IMR-90 (cell line): ENCODE measurements around the gene MYH9. TPM values are rescaled to one million over a fixed set of nuclear protein-coding genes. Genes with fewer than 3 reads are reported as not detected.

ENCODE experiments used
- ATAC-seq: fragments of 200-7000 bp; cut with Tn5 transposase; 2 replicates; pipeline ENCODE4 v1.9.1; 2020; ENCODE audit warnings: low read depth, mild to moderate bottlenecking, moderate library complexity
- BruUV-seq: library from RNA; stranded (reverse); fragments of 400-500 nt; replicated peaks from 2 replicates; lab custom pipeline; 2021; lab: Mats Ljungman, UMichigan
- CTCF ChIA-PET: fragments of 300-600 bp; formaldehyde crosslinking; extraction: SDS; loops from one replicate; lab custom pipeline; 2021; ENCODE audit warnings: antibody characterized with exemption; lab: Yijun Ruan, JAX
- POLR2A ChIA-PET: fragments of 300-600 bp; sonication (Branson Sonifier 250); formaldehyde crosslinking; loops from one replicate; lab custom pipeline; 2022; ENCODE audit warnings: antibody characterized with exemption; ENCODE audit not compliant: unreplicated experiment; lab: Charles Lee
- DNase-seq: peaks from one replicate; pipeline ENCODE4 v3.0.0; 2013
- H2AFZ ChIP-seq: replicated peaks from 2 replicates; pipeline ENCODE3; 2013; ENCODE audit warnings: low read length, mild to moderate bottlenecking; ENCODE audit not compliant: poor library complexity
- H2AK5ac ChIP-seq: 2 replicates; pipeline ENCODE4 v1.6.1; 2013; ENCODE audit warnings: low read depth, low read length, inconsistent platforms
- H2AK9ac ChIP-seq: replicated peaks from 2 replicates; pipeline ENCODE3; 2013; ENCODE audit warnings: mild to moderate bottlenecking, low read depth, low read length, moderate library complexity; ENCODE audit not compliant: poor library complexity
- H2BK120ac ChIP-seq: 2 replicates; pipeline ENCODE4 v1.6.1; 2013; ENCODE audit warnings: low read depth, low read length, inconsistent platforms
- H2BK15ac ChIP-seq: 3 replicates; pipeline ENCODE4 v1.6.1; 2013; ENCODE audit warnings: low read depth, low read length, inconsistent platforms
- H2BK20ac ChIP-seq: 2 replicates; pipeline ENCODE4 v1.6.1; 2013; ENCODE audit warnings: low read depth, mild to moderate bottlenecking, inconsistent platforms, low read length, moderate library complexity
- H2BK5ac ChIP-seq: 2 replicates; pipeline ENCODE4 v1.6.1; 2013; ENCODE audit warnings: mild to moderate bottlenecking, low read depth, low read length, inconsistent platforms; ENCODE audit not compliant: poor library complexity, severe bottlenecking
- H3K14ac ChIP-seq: replicated peaks from 2 replicates; pipeline ENCODE4 v1.6.1; 2013; ENCODE audit warnings: low read depth, low read length, inconsistent platforms
- H3K18ac ChIP-seq: 2 replicates; pipeline ENCODE4 v1.6.1; 2013; ENCODE audit warnings: low read depth, low read length, control low read depth
- H3K23ac ChIP-seq: 2 replicates; pipeline ENCODE4 v1.6.1; 2013; ENCODE audit warnings: low read depth, low read length, inconsistent platforms
- H3K27ac ChIP-seq: 2 replicates; pipeline ENCODE4 v1.5.1; 2013; ENCODE audit warnings: mild to moderate bottlenecking, control low read depth, low read length; ENCODE audit not compliant: insufficient read depth
- H3K27me3 ChIP-seq: 2 replicates; pipeline ENCODE4 v1.6.1; 2013; ENCODE audit warnings: low read length; ENCODE audit not compliant: control insufficient read depth, insufficient read depth
- H3K36me3 ChIP-seq: 2 replicates; pipeline ENCODE4 v1.6.1; 2013; ENCODE audit warnings: low read length, mixed read lengths; ENCODE audit not compliant: control insufficient read depth, insufficient read depth
- H3K4ac ChIP-seq: 2 replicates; pipeline ENCODE4 v1.6.1; 2013; ENCODE audit warnings: low read depth, low read length, inconsistent platforms
- H3K4me1 ChIP-seq: 2 replicates; pipeline ENCODE4 v1.6.1; 2013; ENCODE audit warnings: low read length, mixed read lengths; ENCODE audit not compliant: control insufficient read depth, insufficient read depth
- H3K4me2 ChIP-seq: 2 replicates; pipeline ENCODE4 v1.6.1; 2013; ENCODE audit warnings: low read depth, mild to moderate bottlenecking, control low read depth, low read length, moderate library complexity
- H3K4me3 ChIP-seq: 2 replicates; pipeline ENCODE4 v1.5.1; 2013; ENCODE audit warnings: low read depth, mild to moderate bottlenecking, control low read depth, low read length, moderate library complexity; ENCODE audit not compliant: insufficient read depth
- H3K56ac ChIP-seq: 2 replicates; pipeline ENCODE4 v1.6.1; 2013; ENCODE audit warnings: low read length, inconsistent platforms; ENCODE audit not compliant: insufficient read depth; ENCODE audit errors: extremely low read depth
- H3K79me1 ChIP-seq, 2 experiments: 2 replicates each; pipeline ENCODE4 v1.6.1; 2013; ENCODE audit warnings: low read length in 2 of 2, inconsistent platforms in 1 of 2, low read depth in 1 of 2
- H3K9ac ChIP-seq: 2 replicates; pipeline ENCODE4 v1.6.1; 2013; ENCODE audit warnings: low read depth, low read length, control low read depth
- H3K9me1 ChIP-seq: 2 replicates; pipeline ENCODE4 v1.6.1; 2013; ENCODE audit warnings: low read length, inconsistent platforms; ENCODE audit not compliant: insufficient read depth
- H3K9me3 ChIP-seq: 2 replicates; pipeline ENCODE4 v1.6.1; 2013; ENCODE audit warnings: low read length; ENCODE audit not compliant: control insufficient read depth, insufficient read depth
- H4K20me1 ChIP-seq: 2 replicates; pipeline ENCODE4 v1.6.1; 2013; ENCODE audit warnings: low read length, inconsistent platforms; ENCODE audit not compliant: insufficient read depth
- H4K5ac ChIP-seq: 2 replicates; pipeline ENCODE4 v1.6.1; 2013; ENCODE audit warnings: mild to moderate bottlenecking, low read depth, low read length, control low read depth
- H4K8ac ChIP-seq, 2 experiments: 2 replicates each; pipeline ENCODE4 v1.6.1; 2013; ENCODE audit warnings: low read depth in 2 of 2, low read length in 2 of 2, control low read depth in 1 of 2, inconsistent platforms in 1 of 2
- H4K91ac ChIP-seq: 2 replicates; pipeline ENCODE4 v1.6.1; 2013; ENCODE audit warnings: low read depth, low read length, inconsistent platforms; ENCODE audit not compliant: insufficient read depth
- BHLHE40 ChIP-seq: fragments of 150-350 bp; IDR thresholded peaks from 2 replicates; pipeline ENCODE4 v1.6.1; 2016; ENCODE audit warnings: mild to moderate bottlenecking, low read depth, low read length
- CEBPB ChIP-seq: IDR thresholded peaks from 2 replicates; pipeline ENCODE4 v1.6.1; 2012; ENCODE audit warnings: low read depth, low read length, improper control_type of control experiment
- CHD1 ChIP-seq: IDR thresholded peaks from 2 replicates; pipeline ENCODE4 v1.6.1; 2012; ENCODE audit warnings: low read depth, low read length, improper control_type of control experiment
- MAFK ChIP-seq: IDR thresholded peaks from 2 replicates; pipeline ENCODE4 v1.6.1; 2012; ENCODE audit warnings: low read depth, low read length, improper control_type of control experiment
- MAZ ChIP-seq: IDR thresholded peaks from 2 replicates; pipeline ENCODE4 v1.6.1; 2012; ENCODE audit warnings: low read depth, mild to moderate bottlenecking, low read length, improper control_type of control experiment, moderate library complexity, borderline replicate concordance
- MXI1 ChIP-seq: IDR thresholded peaks from 2 replicates; pipeline ENCODE4 v1.6.1; 2012; ENCODE audit warnings: low read depth, mild to moderate bottlenecking, low read length, moderate library complexity, borderline replicate concordance
- NFE2L2 ChIP-seq: fragments of 150-350 bp; IDR thresholded peaks from 2 replicates; pipeline ENCODE4 v1.6.1; 2016; ENCODE audit warnings: low read depth, mild to moderate bottlenecking, low read length
- POLR2A ChIP-seq: IDR thresholded peaks from 2 replicates; pipeline ENCODE4 v1.6.1; 2012; ENCODE audit warnings: mild to moderate bottlenecking, low read depth, low read length
- RAD21 ChIP-seq: IDR thresholded peaks from 2 replicates; pipeline ENCODE4 v1.6.1; 2012; ENCODE audit warnings: low read length, improper control_type of control experiment
- RCOR1 ChIP-seq: IDR thresholded peaks from 2 replicates; pipeline ENCODE4 v1.6.1; 2012; ENCODE audit warnings: mild to moderate bottlenecking, low read length, improper control_type of control experiment; ENCODE audit not compliant: insufficient replicate concordance
- RFX5 ChIP-seq: IDR thresholded peaks from 2 replicates; pipeline ENCODE4 v1.8.0; 2012; ENCODE audit warnings: low read depth, mild to moderate bottlenecking, low read length, moderate library complexity
- SMC3 ChIP-seq: fragments of 150-350 bp; IDR thresholded peaks from 2 replicates; pipeline ENCODE4 v1.6.1; 2016; ENCODE audit warnings: low read depth, mild to moderate bottlenecking, antibody characterized with exemption, low read length, moderate library complexity
- WGBS, 2 experiments: methylation state at CpG; one replicate each; pipeline versions ENCODE4 v1.1.5 to v1.1.7; 2013; ENCODE audit warnings: missing lambda C conversion rate in 2 of 2; ENCODE audit not compliant: insufficient read length in 1 of 2; ENCODE audit errors: extremely low coverage in 2 of 2; 5-methylcytosine and 5-hydroxymethylcytosine counted together
- dilution Hi-C: fragments of 300-500 bp; cut with HindIII; formaldehyde crosslinking; loops from one replicate; pipeline ENCODE4 v1.14.3; 2018; ENCODE audit warnings: low sequenced_read_pairs; ENCODE audit not compliant: unreplicated experiment
- in situ Hi-C: fragments of 300-500 bp; cut with MboI; formaldehyde crosslinking; loops from 3 replicates; pipeline ENCODE4 v1.14.3; 2019; ENCODE audit warnings: low sequenced_read_pairs, inconsistent platforms, mixed read lengths
- intact Hi-C: fragments of 100-400 bp; cut with micrococcal nuclease; formaldehyde crosslinking; loops from 2 replicates; pipeline ENCODE4 v1.10.0; 2022
- polyA plus RNA-seq, 3 experiments: library from polyadenylated mRNA; depleted of rRNA; stranded (reverse); fragments of >200 nt; gene quantifications; 2 replicates each; pipeline ENCODE4 v1.2.3, GENCODE V29; 2012; ENCODE audit warnings: low replicate concordance in 1 of 3
- total RNA-seq: library from RNA; depleted of rRNA; stranded (reverse); fragments of >200 nt; gene quantifications from 2 replicates; pipeline ENCODE4 v1.2.3, GENCODE V29; 2012
- TF ChIP-seq, protein P1 (sequence below): conservative IDR thresholded peaks from 2 replicates; pipeline ENCODE4 v1.5.1; 2012; ENCODE audit warnings: mild to moderate bottlenecking, low read depth, low read length, improper control_type of control experiment
- TF ChIP-seq, protein P2 (sequence below): fragments of 150-350 bp; IDR thresholded peaks from 2 replicates; pipeline ENCODE4 v1.6.1; 2017; ENCODE audit warnings: mild to moderate bottlenecking, antibody characterized with exemption, low read length, low read depth

The MYH9 gene
- total and polyA plus RNA-seq, 2 of the 4 experiments (the other 2 are of a cell fraction) = 475 to 554 TPM

DNA sequence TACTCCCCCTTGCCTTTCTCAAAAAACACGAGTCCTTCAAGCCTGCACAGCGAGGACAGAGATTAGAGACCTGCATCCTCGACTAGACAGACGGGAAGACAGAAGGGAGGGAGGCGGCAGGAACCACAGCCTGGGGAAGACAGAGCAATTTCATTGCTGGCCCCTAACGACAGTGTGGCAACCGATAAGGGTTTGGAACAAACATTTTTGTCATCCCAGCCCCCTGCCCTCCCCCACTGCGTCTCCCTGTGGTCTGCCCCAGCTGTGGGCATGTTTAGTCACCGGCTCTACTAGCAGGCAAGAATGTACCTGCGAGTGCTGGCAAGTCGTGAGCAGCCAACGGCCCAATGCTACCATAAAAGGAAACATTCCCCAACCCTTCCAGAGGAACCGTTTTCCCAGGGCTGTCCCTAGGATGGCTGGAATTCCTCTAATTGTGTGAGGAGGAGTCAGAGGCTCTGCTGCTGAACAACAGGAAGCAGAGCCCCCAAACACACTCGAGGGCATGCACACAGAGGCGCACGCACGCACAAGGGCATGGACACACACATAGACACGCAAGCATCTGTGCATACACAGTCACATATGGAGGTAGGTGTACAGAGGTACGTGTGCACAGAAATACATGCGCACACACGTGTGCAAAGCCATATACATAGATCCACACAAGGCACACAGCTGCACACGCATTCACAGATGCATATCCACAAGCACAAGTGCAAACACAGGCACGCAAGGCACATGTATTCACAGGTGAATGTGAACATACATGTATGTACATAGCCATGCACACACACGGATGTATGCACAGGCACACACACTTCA is 58.3 kb downstream of the MYH9 start:
- Histone ChIP-seq H3K9me1 (peaks cover 55% of the 10 kb centered on the region), H3K14ac (peak overlapping the region; percentile 99), H3K4me3 (no peak overlapping the region), H3K36me3 (peaks cover 82% of the 10 kb centered on the region), H2BK20ac (peak overlapping the region; percentile 94), H2BK120ac (peak overlapping the region; percentile 97), H2AFZ (peak overlapping the region; percentile 67), H2BK5ac (peak overlapping the region; percentile 100), H4K91ac (peak overlapping the region; percentile 100), H3K27me3 (no peaks in the 10 kb centered on the region), H3K4ac (peak overlapping the region; percentile 100), H3K18ac (peak overlapping the region; percentile 92), H2AK5ac (peak overlapping the region; percentile 100), H3K9me3 (no peaks in the 10 kb centered on the region), H4K5ac (peak overlapping the region; percentile 96), H3K4me1 (peaks cover 77% of the 10 kb centered on the region), H3K79me1 (peaks cover 18 to 92% of the 10 kb centered on the region in 2 experiments; a peak in 3 of 4 replicates), H4K20me1 (peaks cover 76% of the 10 kb centered on the region), H2AK9ac (peak overlapping the region; percentile 99), H3K9ac (peak overlapping the region; percentile 87), H3K56ac (peak overlapping the region; percentile 99), H3K4me2 (peak overlapping the region; percentile 15), H3K27ac (peak overlapping the region; percentile 87), H2BK15ac (peak overlapping the region; percentile 88), H3K23ac (peak overlapping the region; percentile 100), H4K8ac (peak overlapping the region; percentile 86 to 100)
- CTCF ChIA-PET = interaction anchor here (1.8 kb wide), 2 partner anchors 49 to 141 kb away, joined by 4 to 7 read pairs; no protein-coding TSS in a partner anchor
- BruUV-seq = no TSS peak
- intact Hi-C loops = loop anchor here (1.0 to 2.0 kb wide), 4 partner anchors 27 to 141 kb away; no protein-coding TSS in a partner anchor
- DNase-seq = peak; percentile 97
- dilution Hi-C loops = no loop called here
- ATAC-seq = peak; percentile 50
- in situ Hi-C loops = no loop called here
- 31% methylated on average over 6 of the region's 24 CpGs; no CpG with 5 or more reads in 1 of the 2 experiments for WGBS, 2 experiments
- POLR2A ChIA-PET = no interaction called here
- TF ChIP-seq BHLHE40 (peak; percentile 77; the same call in 1 of the 2 replicates), CEBPB (peak; percentile 64; the same call in 1 of the 2 replicates), RFX5 (no peak), RAD21 (peak; percentile 22), MAFK (0 out of 2 replicates have a peak, but pooled peaks have one; percentile 16), MAZ (peak; percentile 76; the same call in 1 of the 2 replicates), CHD1 (no peak; the same call in 1 of the 2 replicates), NFE2L2 (no peak), SMC3 (no peak; the same call in 1 of the 2 replicates), MXI1 (peak; percentile 31; the same call in 1 of the 2 replicates), POLR2A (peak; percentile 14; the same call in 1 of the 2 replicates), RCOR1 (peak; percentile 78)
- TF ChIP-seq, protein P1, sequence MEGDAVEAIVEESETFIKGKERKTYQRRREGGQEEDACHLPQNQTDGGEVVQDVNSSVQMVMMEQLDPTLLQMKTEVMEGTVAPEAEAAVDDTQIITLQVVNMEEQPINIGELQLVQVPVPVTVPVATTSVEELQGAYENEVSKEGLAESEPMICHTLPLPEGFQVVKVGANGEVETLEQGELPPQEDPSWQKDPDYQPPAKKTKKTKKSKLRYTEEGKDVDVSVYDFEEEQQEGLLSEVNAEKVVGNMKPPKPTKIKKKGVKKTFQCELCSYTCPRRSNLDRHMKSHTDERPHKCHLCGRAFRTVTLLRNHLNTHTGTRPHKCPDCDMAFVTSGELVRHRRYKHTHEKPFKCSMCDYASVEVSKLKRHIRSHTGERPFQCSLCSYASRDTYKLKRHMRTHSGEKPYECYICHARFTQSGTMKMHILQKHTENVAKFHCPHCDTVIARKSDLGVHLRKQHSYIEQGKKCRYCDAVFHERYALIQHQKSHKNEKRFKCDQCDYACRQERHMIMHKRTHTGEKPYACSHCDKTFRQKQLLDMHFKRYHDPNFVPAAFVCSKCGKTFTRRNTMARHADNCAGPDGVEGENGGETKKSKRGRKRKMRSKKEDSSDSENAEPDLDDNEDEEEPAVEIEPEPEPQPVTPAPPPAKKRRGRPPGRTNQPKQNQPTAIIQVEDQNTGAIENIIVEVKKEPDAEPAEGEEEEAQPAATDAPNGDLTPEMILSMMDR = no peak
- TF ChIP-seq, protein P2, sequence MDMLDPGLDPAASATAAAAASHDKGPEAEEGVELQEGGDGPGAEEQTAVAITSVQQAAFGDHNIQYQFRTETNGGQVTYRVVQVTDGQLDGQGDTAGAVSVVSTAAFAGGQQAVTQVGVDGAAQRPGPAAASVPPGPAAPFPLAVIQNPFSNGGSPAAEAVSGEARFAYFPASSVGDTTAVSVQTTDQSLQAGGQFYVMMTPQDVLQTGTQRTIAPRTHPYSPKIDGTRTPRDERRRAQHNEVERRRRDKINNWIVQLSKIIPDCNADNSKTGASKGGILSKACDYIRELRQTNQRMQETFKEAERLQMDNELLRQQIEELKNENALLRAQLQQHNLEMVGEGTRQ = no peak
